Measurements from ENCODE around the gene KLK6.
A peak's percentile ranks its signal among the peaks of the same experiment; 100 is the strongest.

DNA sequence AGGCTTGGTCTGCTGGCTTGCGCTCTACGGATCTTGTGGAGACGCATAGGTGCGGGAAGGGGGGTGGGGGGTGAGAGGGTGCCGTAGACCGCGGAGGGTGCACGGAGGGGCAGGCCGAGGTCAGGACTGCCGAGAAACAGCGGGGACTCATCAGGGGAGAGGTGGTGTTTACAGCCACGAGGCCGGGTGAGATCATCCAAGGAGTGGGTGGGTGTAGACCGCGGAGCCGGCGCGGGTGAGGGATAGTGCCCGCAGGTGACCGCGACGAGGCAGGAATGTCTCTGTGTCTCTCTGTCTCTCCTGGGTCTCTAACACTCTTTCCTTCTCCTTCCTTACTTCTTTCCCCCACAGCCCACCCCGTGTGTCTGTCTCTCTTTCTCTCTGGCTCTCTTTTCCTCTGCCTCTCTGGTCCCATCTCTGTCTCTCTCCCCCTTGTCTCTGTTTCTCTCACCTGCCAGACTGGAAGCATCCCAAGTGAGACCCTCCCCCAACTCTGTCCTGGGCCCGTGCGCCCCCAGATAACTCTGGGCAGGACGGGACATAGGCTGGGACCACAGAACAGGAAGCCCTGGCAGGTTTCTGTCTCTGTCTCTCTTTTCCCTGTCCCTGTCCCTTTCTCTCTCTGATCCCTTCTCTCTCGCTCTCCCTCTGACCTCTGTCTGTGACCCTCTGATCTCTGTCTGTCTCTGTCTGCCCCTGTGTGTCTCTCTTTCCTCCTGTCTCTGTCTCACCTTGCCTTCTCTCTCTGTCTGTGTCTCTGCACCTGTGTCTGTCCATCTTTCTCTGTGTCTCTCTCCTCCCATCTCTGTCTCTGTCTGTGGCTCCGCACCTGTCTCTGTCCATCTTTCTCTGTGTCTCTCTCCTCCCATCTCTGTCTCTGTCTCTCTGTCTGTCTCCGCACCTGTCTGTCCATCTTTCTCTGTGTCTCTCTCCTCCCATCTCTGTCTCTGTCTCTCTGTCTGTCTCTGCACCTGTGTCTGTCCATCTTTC is 56.4 kb downstream of the KLK6 start:
- TF ChIP-seq, protein P1, sequence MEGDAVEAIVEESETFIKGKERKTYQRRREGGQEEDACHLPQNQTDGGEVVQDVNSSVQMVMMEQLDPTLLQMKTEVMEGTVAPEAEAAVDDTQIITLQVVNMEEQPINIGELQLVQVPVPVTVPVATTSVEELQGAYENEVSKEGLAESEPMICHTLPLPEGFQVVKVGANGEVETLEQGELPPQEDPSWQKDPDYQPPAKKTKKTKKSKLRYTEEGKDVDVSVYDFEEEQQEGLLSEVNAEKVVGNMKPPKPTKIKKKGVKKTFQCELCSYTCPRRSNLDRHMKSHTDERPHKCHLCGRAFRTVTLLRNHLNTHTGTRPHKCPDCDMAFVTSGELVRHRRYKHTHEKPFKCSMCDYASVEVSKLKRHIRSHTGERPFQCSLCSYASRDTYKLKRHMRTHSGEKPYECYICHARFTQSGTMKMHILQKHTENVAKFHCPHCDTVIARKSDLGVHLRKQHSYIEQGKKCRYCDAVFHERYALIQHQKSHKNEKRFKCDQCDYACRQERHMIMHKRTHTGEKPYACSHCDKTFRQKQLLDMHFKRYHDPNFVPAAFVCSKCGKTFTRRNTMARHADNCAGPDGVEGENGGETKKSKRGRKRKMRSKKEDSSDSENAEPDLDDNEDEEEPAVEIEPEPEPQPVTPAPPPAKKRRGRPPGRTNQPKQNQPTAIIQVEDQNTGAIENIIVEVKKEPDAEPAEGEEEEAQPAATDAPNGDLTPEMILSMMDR (IDR thresholded peaks at IDR 0.05): no peak
- peak in 1 of 2 donors; percentile 23 for TF ChIP-seq POLR2A (IDR thresholded peaks at IDR 0.05)
